HepG2 (cell line): ENCODE results near the gene IMMT.

ENCODE experiments used
- BRCA1 ChIP-seq: sonication (generic); formaldehyde crosslinking; IDR thresholded peaks from 2 replicates; pipeline ENCODE4 v1.4.0; 2020; ENCODE audit warnings: missing genetic modification reagents
- NBN ChIP-seq: fragments of 450-650 bp; conservative IDR thresholded peaks from 2 replicates; pipeline ENCODE4 v1.6.1; 2017
- NFAT5 ChIP-seq: sonication (generic); formaldehyde crosslinking; IDR thresholded peaks from 2 replicates; pipeline ENCODE4 v1.4.0; 2020; ENCODE audit warnings: missing genetic modification reagents
- PITX1 ChIP-seq: sonication (generic); formaldehyde crosslinking; IDR thresholded peaks from 2 replicates; pipeline ENCODE4 v1.5.1; 2020; ENCODE audit warnings: mild to moderate bottlenecking, missing genetic modification reagents
- POLR2A ChIP-seq, 2 experiments: IDR thresholded peaks; 2 replicates each; pipeline ENCODE4 v1.6.1; 2011; ENCODE audit warnings: low read depth in 2 of 2, low read length in 2 of 2, mild to moderate bottlenecking in 1 of 2, moderate library complexity in 1 of 2; ENCODE audit not compliant: insufficient read depth in 1 of 2
- SPEN ChIP-seq: sonication (generic); formaldehyde crosslinking; IDR thresholded peaks from 2 replicates; pipeline ENCODE4 v1.5.1; 2020; ENCODE audit warnings: low read depth, mild to moderate bottlenecking, missing genetic modification reagents
- TF ChIP-seq, protein P1 (sequence below): sonication (generic); formaldehyde crosslinking; IDR thresholded peaks from 2 replicates; pipeline ENCODE4 v1.5.0; 2020; ENCODE audit warnings: mild to moderate bottlenecking, missing genetic modification reagents, moderate library complexity

DNA sequence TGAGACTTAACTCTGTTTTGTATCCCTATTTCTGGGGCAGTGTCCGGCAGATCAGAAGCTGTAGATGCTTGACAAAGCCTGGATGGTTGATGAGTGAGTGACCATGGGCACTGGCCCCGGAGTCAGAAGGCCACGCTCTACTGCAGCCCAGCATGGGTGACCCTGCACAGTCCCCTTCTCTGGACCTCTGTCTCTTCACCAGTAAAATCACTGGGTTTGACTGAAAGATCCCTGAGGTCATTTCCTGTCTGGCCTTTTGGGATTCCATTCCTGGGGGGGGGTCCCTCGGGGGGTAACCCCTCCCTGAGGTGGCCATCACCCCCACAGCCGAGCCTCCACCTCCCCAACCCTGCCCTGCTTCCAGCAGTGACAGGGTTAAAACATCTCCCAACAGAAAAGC is 35.7 kb upstream of the IMMT start:
- TF ChIP-seq PITX1 (CRISPR knock-in tag) (no peak), NFAT5 (no peak), SPEN (CRISPR knock-in tag) (no peak), POLR2A (IDR thresholded peaks at IDR 0.05; ENCODE audit: insufficient read depth in 1 of 2, low read depth in 2 of 2, low read length in 2 of 2) (no peak), BRCA1 (CRISPR knock-in tag) (no peak), NBN (no peak)
- TF ChIP-seq, protein P1, sequence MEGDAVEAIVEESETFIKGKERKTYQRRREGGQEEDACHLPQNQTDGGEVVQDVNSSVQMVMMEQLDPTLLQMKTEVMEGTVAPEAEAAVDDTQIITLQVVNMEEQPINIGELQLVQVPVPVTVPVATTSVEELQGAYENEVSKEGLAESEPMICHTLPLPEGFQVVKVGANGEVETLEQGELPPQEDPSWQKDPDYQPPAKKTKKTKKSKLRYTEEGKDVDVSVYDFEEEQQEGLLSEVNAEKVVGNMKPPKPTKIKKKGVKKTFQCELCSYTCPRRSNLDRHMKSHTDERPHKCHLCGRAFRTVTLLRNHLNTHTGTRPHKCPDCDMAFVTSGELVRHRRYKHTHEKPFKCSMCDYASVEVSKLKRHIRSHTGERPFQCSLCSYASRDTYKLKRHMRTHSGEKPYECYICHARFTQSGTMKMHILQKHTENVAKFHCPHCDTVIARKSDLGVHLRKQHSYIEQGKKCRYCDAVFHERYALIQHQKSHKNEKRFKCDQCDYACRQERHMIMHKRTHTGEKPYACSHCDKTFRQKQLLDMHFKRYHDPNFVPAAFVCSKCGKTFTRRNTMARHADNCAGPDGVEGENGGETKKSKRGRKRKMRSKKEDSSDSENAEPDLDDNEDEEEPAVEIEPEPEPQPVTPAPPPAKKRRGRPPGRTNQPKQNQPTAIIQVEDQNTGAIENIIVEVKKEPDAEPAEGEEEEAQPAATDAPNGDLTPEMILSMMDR (CRISPR knock-in tag) = no peak
